ENCODE data around the gene GNG12. TPM values are rescaled to one million over a fixed set of nuclear protein-coding genes. Genes with fewer than 3 reads are reported as not detected.

The GNG12 gene
- total RNA-seq, 1 donor from 2014 or later = 71.5 TPM

DNA sequence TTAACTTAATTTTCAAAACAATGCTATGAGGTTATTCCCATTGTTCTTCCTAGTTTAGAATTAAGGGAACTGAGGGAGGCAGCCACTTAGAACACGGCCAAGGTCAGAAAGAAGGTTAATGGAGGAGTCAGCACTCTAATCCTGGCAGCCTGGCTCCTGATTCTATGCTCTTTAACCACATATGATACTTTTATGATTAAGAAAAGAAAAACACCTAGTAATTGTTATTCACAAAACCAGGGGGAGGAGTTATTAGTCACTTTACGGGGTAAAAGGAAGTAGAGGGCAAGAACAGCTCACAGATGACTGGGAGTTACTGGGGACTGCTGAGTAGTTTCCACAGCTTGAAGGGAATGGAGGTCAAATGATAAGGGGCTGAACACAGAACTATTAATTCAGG lies 109.6 kb downstream of the GNG12 start:
- Histone ChIP-seq H3K27me3 (no peaks in the 10 kb centered on the region), H3K4me1 (peaks cover 57% of the 10 kb centered on the region), H3K9me3 (no peaks in the 10 kb centered on the region), H3K27ac (no peak overlapping the region), H3K4me3 (no peak overlapping the region), H3K36me3 (no peaks in the 10 kb centered on the region)
- intact Hi-C loops (cut with DNase I) = no loop called here
- TF ChIP-seq POLR2AphosphoS5 (IDR thresholded peaks at IDR 0.05; ENCODE audit: insufficient read depth in 1 of 2, low read depth in 1 of 2) = peak in 1 of 2 donors; percentile 60
- TF ChIP-seq POLR2A (IDR thresholded peaks at IDR 0.05) = no peak
- no peak for DNase-seq (ENCODE audit: extremely low spot score in 2 of 2)

DNA sequence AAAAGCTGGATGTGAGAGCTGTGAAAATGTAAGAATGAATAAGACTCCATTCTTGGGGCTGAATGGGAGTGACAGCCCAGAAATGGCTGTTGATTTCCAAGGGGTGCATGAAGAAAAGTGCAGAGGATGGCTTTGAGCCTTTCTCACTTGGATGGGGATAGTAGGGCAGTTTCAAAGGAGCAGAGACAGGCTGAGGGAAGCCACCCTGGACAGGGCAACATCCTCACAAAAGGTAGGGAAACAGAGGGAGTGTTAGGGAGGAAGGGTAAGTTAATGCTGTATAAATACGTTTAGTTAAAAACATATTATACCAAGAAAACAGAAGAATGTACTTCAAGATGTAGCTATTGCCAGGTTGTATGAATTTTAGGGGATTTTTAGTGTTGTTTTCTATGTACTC lies 110.1 kb downstream of the GNG12 start:
- TF ChIP-seq POLR2AphosphoS5 (IDR thresholded peaks at IDR 0.05; ENCODE audit: insufficient read depth in 1 of 2, low read depth in 1 of 2) = no peak
- TF ChIP-seq POLR2A (IDR thresholded peaks at IDR 0.05) = no peak
- TF ChIP-seq, protein P1, sequence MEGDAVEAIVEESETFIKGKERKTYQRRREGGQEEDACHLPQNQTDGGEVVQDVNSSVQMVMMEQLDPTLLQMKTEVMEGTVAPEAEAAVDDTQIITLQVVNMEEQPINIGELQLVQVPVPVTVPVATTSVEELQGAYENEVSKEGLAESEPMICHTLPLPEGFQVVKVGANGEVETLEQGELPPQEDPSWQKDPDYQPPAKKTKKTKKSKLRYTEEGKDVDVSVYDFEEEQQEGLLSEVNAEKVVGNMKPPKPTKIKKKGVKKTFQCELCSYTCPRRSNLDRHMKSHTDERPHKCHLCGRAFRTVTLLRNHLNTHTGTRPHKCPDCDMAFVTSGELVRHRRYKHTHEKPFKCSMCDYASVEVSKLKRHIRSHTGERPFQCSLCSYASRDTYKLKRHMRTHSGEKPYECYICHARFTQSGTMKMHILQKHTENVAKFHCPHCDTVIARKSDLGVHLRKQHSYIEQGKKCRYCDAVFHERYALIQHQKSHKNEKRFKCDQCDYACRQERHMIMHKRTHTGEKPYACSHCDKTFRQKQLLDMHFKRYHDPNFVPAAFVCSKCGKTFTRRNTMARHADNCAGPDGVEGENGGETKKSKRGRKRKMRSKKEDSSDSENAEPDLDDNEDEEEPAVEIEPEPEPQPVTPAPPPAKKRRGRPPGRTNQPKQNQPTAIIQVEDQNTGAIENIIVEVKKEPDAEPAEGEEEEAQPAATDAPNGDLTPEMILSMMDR (IDR thresholded peaks at IDR 0.05) = no peak
- intact Hi-C loops (cut with DNase I) = no loop called here
- H3K9me3 ChIP-seq = no peaks in the 10 kb centered on the region

DNA sequence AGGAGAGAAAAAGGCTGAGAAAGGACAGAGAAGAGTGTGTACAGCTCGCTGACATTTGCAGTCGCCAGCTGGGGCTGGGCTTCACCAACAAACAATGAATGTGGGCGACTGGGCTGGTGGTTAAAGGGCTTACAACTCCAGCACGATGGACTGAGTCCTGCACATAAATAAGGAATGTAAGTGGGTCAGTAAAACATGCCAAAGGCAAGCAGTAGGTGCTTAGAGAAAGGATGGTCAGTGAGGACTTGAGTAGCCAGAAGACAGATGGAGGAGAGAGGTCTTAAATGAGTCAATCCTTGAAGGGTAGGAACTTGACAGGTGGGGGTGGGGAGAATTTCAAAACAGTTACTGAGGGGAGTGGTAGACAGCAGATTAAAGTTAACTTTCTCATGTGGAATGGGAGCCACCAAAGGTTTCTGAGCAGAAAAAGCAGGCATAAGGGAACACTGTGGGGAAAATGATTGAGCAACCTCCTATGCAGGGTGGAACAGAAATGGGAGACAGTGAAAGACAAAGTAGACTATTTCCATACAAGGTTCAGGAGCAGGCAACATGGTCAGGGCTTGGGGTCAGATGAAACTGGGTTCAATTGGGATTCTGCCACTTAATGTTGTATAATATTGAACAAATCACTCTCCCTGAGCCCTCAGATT lies 110.8 kb downstream of the GNG12 start:
- no peaks in the 10 kb centered on the region for H3K9me3 ChIP-seq
- no peak overlapping the region for H3K27ac ChIP-seq
- H3K4me3 ChIP-seq = no peak overlapping the region
- intact Hi-C loops (cut with DNase I) = no loop called here
- DNase-seq (ENCODE audit: extremely low spot score in 2 of 2) = no peak
- no peaks in the 10 kb centered on the region for H3K36me3 ChIP-seq
- TF ChIP-seq POLR2A (IDR thresholded peaks at IDR 0.05) = no peak
- TF ChIP-seq, protein P1 (IDR thresholded peaks at IDR 0.05) = no peak
- H3K27me3 ChIP-seq = no peaks in the 10 kb centered on the region
- H3K4me1 ChIP-seq = peaks cover 69% of the 10 kb centered on the region

More for the DNA sequence above, 110.1 kb downstream of the GNG12 start:
- Histone ChIP-seq H3K4me1 (peaks cover 62% of the 10 kb centered on the region), H3K36me3 (no peaks in the 10 kb centered on the region), H3K27me3 (no peaks in the 10 kb centered on the region), H3K4me3 (no peak overlapping the region), H3K27ac (no peak overlapping the region)
- no peak for DNase-seq (ENCODE audit: extremely low spot score in 2 of 2)

DNA sequence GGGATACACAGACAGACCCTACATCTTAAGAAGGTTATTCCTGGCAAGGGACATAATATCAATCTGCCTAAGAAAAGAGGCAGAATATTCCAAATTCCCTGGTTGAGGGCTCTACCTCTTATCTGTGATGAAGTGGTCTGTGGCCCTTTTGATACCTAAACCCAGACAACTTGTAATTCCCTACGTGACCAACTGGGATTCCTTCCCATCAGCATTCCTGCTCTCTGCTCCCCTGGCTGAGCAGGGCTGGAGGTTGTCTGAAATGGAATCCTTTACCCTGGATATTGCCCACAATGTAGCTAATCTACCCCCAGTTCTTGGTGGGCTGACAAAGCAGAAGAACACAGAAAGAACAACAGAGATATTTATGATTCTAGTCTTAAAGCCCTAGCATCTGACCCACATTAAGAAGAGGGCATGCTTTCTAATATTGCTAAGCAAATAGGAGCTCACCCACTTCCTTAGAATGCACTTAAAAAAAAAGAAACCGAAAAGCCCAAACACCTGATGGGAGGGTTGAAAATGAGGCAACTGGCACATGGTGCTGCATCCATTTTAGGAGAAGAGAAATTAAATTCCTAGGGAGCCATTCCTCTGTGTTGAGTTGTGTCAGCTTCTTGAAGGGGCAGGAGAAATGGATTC lies 111.5 kb downstream of the GNG12 start:
- intact Hi-C loops (cut with DNase I) = no loop called here
- H3K9me3 ChIP-seq = no peaks in the 10 kb centered on the region
- peaks cover 76% of the 10 kb centered on the region for H3K4me1 ChIP-seq
- no peak for DNase-seq (ENCODE audit: extremely low spot score in 2 of 2)
- no peaks in the 10 kb centered on the region for H3K27me3 ChIP-seq
- TF ChIP-seq, protein P1 (IDR thresholded peaks at IDR 0.05) = no peak
- TF ChIP-seq POLR2AphosphoS5 (IDR thresholded peaks at IDR 0.05; ENCODE audit: insufficient read depth in 1 of 2, low read depth in 1 of 2) (no peak), POLR2A (IDR thresholded peaks at IDR 0.05) (no peak)
- no peak overlapping the region for H3K4me3 ChIP-seq
- H3K27ac ChIP-seq = no peak overlapping the region
- no peaks in the 10 kb centered on the region for H3K36me3 ChIP-seq

DNA sequence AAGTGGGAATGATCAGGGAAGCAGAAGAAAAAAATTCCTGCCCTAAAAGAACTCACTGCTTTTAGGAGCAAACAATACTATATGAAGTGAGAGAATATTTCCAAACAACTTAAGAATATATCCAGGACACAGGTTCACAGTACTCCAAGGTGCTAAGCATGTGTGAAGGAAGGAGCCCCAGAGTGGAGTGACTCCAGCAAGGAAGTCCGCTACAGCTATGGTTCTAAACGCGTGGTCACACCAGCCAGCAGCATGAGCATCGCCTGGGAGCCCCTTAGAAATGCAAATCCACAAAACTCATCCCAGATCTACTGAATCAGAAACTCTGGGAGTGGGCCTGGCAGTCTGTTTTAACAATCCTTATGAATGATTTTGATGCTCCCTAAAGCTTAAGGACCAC lies 112.2 kb downstream of the GNG12 start:
- Histone ChIP-seq H3K36me3 (no peaks in the 10 kb centered on the region), H3K27ac (no peak overlapping the region), H3K9me3 (no peaks in the 10 kb centered on the region), H3K4me3 (no peak overlapping the region), H3K4me1 (peaks cover 78% of the 10 kb centered on the region), H3K27me3 (no peaks in the 10 kb centered on the region)
- TF ChIP-seq, protein P1 (IDR thresholded peaks at IDR 0.05) = no peak
- no peak for TF ChIP-seq POLR2A (IDR thresholded peaks at IDR 0.05)
- TF ChIP-seq POLR2AphosphoS5 (IDR thresholded peaks at IDR 0.05; ENCODE audit: insufficient read depth in 1 of 2, low read depth in 1 of 2) = no peak
- intact Hi-C loops (cut with DNase I) = no loop called here
- no peak for DNase-seq (ENCODE audit: extremely low spot score in 2 of 2)
